HUES6 (cell line): ENCODE results near the gene SEMA5A.

Experiments
- H3K27ac ChIP-seq: 2 replicates; pipeline ENCODE4 v1.7.0; 2013; ENCODE audit warnings: low read depth, mild to moderate bottlenecking, low read length, inconsistent platforms
- H3K27me3 ChIP-seq: 2 replicates; pipeline ENCODE4 v1.6.1; 2013; ENCODE audit warnings: low read length; ENCODE audit not compliant: control insufficient read depth, insufficient read depth
- H3K36me3 ChIP-seq: 2 replicates; pipeline ENCODE4 v1.6.1; 2013; ENCODE audit warnings: low read length; ENCODE audit not compliant: control insufficient read depth, insufficient read depth
- H3K4me1 ChIP-seq: 2 replicates; pipeline ENCODE4 v1.6.1; 2013; ENCODE audit warnings: low read length; ENCODE audit not compliant: control insufficient read depth, insufficient read depth
- H3K4me3 ChIP-seq: 2 replicates; pipeline ENCODE4 v1.5.1; 2013; ENCODE audit warnings: low read depth, low read length
- H3K9ac ChIP-seq: one replicate; pipeline ENCODE4 v1.6.1; 2013; ENCODE audit warnings: mild to moderate bottlenecking, low read length
- H3K9me3 ChIP-seq: 2 replicates; pipeline ENCODE4 v1.6.1; 2013; ENCODE audit warnings: low read depth, low read length; ENCODE audit not compliant: control insufficient read depth, insufficient read depth

Gene SEMA5A

GRCh38 chr5:9090381-9091026 is 455.4 kb downstream of the SEMA5A start:
- H3K9me3 ChIP-seq, result peaks cover 9% of the 10 kb centered on the region
- H3K27me3 ChIP-seq, result no peaks in the 10 kb centered on the region
- H3K36me3 ChIP-seq, result no peaks in the 10 kb centered on the region
- no peak overlapping the region for H3K4me3 ChIP-seq
- no peaks in the 10 kb centered on the region for H3K4me1 ChIP-seq
- H3K9ac ChIP-seq, result no peak overlapping the region
- no peak overlapping the region for H3K27ac ChIP-seq

DNA sequence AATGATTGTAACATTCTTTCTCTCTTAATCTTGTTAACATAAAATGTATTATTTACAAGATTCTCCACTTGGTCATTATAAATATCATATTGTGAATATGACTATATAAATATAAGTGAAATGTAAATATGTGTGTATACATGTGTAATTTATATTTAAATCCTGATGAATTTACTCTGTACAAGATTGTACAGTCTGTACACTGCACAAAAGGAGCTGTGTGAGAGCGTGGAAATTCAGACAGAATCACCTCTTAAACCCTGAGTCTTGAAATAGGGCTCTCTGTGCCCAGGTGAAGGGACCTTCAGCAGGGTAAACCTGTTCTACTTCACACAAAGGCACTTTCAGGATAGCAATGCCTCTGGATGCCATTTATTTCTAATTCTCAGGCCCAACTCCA is 456.0 kb downstream of the SEMA5A start:
- Histone ChIP-seq H3K4me3 (no peak overlapping the region), H3K27ac (no peak overlapping the region), H3K9ac (no peak overlapping the region), H3K36me3 (no peaks in the 10 kb centered on the region), H3K4me1 (no peaks in the 10 kb centered on the region), H3K9me3 (peaks cover 14% of the 10 kb centered on the region), H3K27me3 (no peaks in the 10 kb centered on the region)

DNA sequence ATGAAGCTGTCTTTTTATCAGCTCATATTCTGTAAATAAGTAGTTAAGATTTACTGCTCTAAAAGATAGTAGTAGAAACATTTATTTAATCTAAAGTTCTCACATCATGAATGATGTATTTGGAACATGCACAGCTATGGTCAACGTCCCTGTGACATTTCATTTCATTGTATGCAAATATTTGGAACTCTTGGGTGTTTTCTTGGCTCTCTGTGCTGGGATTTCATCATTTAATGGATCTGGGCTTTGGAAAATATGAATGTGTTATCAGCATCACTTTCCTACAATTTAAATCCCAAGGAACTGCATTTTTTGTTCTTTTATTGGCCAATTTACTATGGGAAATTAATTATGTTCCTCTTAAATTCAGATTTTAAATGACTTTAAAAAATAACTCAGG is 462.9 kb downstream of the SEMA5A start:
- Histone ChIP-seq H3K27ac (no peak overlapping the region), H3K36me3 (no peaks in the 10 kb centered on the region), H3K4me3 (no peak overlapping the region), H3K27me3 (no peaks in the 10 kb centered on the region), H3K4me1 (no peaks in the 10 kb centered on the region), H3K9ac (no peak overlapping the region), H3K9me3 (peaks cover 15% of the 10 kb centered on the region)

DNA sequence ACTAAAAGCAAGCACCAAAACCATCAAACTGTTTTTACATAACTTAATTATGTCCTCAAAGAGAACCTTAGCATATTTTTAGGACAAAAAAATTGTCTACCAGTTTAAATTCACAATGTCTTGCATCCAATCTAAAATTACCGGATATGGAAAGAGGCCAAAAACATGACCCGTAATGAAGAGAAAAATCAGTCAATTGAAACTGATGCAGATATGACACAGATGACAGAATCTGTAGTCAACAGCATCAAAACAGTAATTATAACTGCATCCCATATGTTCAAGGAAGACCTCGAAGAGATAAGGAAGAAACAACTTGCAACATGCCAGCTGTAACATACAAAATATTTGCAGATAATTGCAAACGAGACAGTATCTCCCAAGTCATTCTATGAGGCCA is 473.2 kb downstream of the SEMA5A start:
- Histone ChIP-seq H3K9me3 (no peaks in the 10 kb centered on the region), H3K27me3 (no peaks in the 10 kb centered on the region), H3K4me1 (no peaks in the 10 kb centered on the region), H3K27ac (no peak overlapping the region), H3K4me3 (no peak overlapping the region), H3K9ac (no peak overlapping the region), H3K36me3 (no peaks in the 10 kb centered on the region)

DNA sequence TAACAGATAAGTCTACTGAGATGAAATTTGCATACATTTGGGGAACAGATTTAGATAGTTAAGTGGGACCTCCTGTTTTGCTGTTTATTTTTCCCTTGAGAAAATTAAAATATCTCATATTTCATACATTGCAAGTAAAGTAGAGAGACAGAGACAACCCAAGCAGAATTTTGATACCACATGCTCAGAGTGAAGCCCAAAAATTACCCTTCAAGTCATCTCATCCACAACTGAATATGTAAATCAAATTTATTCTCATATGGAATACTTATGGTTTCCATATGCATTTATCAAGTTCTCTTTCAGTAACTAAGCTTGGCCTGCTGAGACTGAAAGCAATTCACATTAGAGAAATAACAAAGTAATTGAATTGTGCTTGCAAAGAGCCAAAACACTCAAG is 474.4 kb downstream of the SEMA5A start:
- no peak overlapping the region for H3K4me3 ChIP-seq
- no peaks in the 10 kb centered on the region for H3K4me1 ChIP-seq

DNA sequence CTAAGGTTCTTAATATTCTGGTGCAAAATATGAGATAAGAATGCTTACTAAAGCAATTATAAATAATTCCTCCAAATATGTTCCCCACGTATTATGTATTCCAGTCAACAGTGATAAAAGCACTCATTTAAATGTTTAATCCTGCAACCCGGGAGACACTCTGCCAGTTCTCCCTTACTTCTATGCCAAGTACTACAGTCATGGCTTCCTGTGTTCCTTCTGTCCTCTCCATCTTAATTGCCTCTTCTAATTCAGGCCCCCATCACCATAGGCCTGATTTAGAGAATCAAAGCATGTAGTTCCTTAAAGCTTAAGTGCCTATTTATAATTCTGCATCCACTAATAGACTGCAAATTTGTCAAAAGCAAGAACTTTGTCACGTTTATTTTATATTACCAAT is 474.8 kb downstream of the SEMA5A start:
- Histone ChIP-seq H3K4me3 (no peak overlapping the region), H3K27ac (no peak overlapping the region), H3K4me1 (no peaks in the 10 kb centered on the region), H3K9me3 (no peaks in the 10 kb centered on the region), H3K9ac (no peak overlapping the region), H3K36me3 (no peaks in the 10 kb centered on the region), H3K27me3 (no peaks in the 10 kb centered on the region)

More for the DNA sequence above, 474.4 kb downstream of the SEMA5A start:
- no peaks in the 10 kb centered on the region for H3K27me3 ChIP-seq
- no peak overlapping the region for H3K27ac ChIP-seq
- no peaks in the 10 kb centered on the region for H3K36me3 ChIP-seq
- H3K9ac ChIP-seq, result no peak overlapping the region
- H3K9me3 ChIP-seq, result no peaks in the 10 kb centered on the region

GRCh38 chr5:9069650-9070049 is 476.2 kb downstream of the SEMA5A start:
- no peaks in the 10 kb centered on the region for H3K36me3 ChIP-seq
- no peak overlapping the region for H3K27ac ChIP-seq
- no peaks in the 10 kb centered on the region for H3K27me3 ChIP-seq
- no peaks in the 10 kb centered on the region for H3K9me3 ChIP-seq
- H3K4me3 ChIP-seq, result no peak overlapping the region
- H3K4me1 ChIP-seq, result no peaks in the 10 kb centered on the region
- no peak overlapping the region for H3K9ac ChIP-seq

DNA sequence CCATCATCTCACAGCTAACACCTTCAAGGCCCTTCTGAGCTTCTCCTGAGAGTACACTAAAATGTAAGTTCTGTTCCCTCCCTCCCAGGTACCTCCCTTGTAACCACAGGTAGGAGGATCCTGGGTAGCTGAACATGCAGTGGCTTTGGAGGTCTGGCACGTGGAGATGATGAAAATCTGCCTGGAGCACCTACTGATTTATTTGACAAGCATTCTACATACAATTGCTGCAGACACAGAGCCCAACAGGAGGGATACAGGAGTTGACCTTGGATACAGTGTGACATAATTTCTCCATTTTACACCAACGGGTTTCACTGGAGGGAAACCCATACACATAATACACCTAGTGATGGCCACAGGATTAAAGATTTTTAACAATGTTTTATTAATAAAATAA is 478.7 kb downstream of the SEMA5A start:
- H3K27ac ChIP-seq, result no peak overlapping the region
- H3K27me3 ChIP-seq, result no peaks in the 10 kb centered on the region
- no peaks in the 10 kb centered on the region for H3K4me1 ChIP-seq
- no peak overlapping the region for H3K9ac ChIP-seq
- H3K9me3 ChIP-seq, result no peaks in the 10 kb centered on the region
- H3K4me3 ChIP-seq, result no peak overlapping the region
- no peaks in the 10 kb centered on the region for H3K36me3 ChIP-seq

DNA sequence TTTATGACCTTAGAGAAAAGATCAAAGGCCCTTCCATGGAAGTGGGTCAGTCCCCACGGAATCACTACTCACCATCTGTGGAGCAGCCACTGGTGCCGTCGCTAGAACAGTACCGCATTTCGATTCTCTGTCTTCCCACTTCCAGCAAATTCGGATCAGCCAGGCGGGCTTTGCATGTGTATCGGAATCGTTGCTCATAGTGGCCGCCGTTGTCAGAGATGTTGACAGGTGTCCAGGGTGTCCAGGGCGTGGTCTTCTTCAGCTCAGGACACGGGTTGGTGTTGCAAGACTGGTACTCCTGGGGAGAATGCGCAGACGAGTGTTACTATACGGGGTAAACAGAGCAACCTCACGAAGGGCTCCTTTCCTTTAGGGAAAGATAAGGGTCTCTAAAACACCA is 479.5 kb downstream of the SEMA5A start:
- Histone ChIP-seq H3K4me1 (no peaks in the 10 kb centered on the region), H3K9me3 (no peaks in the 10 kb centered on the region), H3K4me3 (no peak overlapping the region), H3K36me3 (no peaks in the 10 kb centered on the region), H3K9ac (no peak overlapping the region), H3K27me3 (no peaks in the 10 kb centered on the region), H3K27ac (no peak overlapping the region)

DNA sequence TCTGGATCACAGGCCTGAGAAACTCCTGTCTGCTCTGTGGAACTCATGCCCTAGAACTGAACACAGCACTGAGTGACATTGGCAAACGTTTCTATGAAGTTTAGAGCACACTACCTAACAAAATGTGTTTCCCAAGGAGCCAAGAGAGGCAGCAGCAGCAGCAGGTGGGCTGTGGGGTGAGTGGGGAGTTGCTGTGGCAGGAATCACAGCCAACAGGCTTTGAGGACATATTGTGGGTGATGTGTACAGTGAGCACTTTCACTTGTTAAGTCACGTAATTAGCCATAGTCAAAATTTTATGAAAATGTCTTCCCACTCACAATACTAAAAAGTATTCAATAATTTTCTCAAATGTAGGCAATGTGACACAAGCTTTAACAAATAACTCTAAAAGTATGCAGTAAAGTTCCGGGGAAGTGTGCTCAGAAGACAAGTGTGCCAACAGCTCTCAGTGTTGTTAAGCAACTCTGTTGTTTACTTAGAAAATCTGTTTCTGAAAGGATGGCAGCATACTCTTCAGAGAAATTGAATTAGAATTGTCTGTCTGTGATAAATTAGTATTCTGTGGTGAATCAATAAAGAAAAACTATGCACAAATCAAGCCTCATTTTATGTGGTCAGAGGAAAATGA is 482.1 kb downstream of the SEMA5A start:
- Histone ChIP-seq H3K4me3 (no peak overlapping the region), H3K9ac (no peak overlapping the region), H3K27ac (no peak overlapping the region), H3K4me1 (no peaks in the 10 kb centered on the region), H3K27me3 (no peaks in the 10 kb centered on the region), H3K9me3 (no peaks in the 10 kb centered on the region), H3K36me3 (no peaks in the 10 kb centered on the region)

GRCh38 chr5:9062873-9063272 is 483.0 kb downstream of the SEMA5A start:
- Histone ChIP-seq H3K36me3 (no peaks in the 10 kb centered on the region), H3K9ac (no peak overlapping the region), H3K27ac (no peak overlapping the region), H3K4me3 (no peak overlapping the region), H3K4me1 (no peaks in the 10 kb centered on the region), H3K27me3 (no peaks in the 10 kb centered on the region), H3K9me3 (no peaks in the 10 kb centered on the region)
